Amniotic stem cell (primary cell): ENCODE results near the gene VEPH1.

Source experiments
- DNase-seq: peaks from one replicate; lab custom pipeline; 2025; lab: John Stamatoyannopoulos, UW

The VEPH1 gene

DNA sequence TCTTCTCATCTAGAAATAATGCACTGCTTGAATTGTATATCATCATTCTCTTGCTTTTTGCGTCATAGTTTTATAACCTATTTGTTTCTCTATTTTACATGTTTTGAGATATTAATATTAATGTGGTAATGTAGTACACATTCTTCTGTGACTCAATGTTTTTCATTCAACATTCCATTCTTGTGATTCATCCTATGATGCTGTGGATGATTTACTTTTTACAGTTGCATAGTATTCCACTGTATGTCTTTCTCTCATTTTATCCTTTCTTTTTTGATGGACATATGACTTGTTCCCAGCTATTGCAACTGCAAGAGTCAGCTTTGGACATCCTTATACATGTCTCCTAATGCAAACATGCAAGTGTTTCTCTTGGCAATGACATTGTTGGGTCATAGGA, 20.6 kb upstream of the VEPH1 start:
- DNase-seq = no peak

DNA sequence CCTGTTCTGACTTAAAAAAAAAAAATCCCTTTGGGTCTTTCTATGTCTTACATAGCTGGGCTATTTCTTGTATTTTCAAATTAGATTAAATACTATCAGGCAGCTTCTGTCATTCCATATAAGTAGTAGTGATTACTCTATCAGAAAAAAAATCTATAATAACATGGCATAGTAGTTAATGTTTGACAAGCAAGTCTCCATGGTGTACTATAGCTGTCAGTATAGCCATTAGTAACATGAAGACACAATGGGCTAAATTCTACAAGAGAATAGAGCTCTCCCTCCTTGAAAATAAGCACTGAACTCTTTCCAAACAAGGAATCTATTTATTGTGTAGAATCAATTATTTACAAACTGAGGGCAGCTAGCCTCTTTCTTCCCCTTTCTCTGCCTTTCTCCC, 19.4 kb upstream of the VEPH1 start:
- no peak for DNase-seq

DNA sequence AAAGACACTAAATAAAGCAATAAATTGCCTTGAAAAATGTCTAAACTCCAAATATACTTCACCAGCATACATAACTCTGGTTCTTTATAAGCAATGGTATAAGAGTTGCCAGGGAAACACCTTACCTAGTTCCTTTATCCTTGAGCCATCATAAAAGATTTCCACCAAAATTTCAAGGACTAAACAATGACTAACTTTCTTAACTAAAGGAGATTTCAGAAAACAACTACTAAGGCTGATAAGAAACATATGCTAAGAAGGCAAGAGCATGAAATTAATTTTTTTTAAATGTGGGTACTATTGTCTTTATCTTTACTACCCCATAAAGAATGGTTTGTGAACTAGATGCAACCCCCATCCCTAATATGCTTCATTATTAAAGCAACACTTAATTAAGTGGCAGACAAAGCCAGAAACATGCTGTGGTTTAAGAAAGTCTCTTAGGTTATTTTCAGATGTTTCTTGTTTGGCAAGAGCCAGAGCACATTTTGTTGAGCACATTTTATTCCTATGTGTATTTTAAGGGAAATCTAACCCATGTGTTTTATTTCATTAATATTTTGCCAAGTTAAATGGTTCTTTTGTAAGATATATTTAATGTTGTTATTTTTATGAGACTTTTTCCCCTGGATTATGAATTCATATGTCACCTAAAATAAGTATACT, 17.4 kb upstream of the VEPH1 start:
- no peak for DNase-seq

DNA sequence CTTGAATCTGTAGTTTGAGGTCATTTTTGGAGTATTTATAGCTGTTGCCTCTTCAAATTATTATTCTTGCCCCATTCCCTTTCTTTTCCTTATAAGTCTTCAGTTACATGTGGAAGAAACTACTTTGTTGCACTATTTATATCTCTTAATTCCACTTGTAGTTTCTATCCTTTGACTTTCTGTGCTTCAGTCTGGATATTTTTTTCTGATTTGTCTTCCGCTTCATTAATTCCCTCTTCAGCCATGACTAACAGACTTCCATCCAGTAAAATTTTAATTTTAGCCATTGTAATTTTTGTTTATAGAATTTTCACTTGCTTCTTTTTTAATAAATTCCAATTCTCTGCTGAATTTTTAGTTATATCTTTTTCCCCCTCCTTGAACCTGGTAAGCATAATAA, 15.7 kb upstream of the VEPH1 start:
- no peak for DNase-seq

DNA sequence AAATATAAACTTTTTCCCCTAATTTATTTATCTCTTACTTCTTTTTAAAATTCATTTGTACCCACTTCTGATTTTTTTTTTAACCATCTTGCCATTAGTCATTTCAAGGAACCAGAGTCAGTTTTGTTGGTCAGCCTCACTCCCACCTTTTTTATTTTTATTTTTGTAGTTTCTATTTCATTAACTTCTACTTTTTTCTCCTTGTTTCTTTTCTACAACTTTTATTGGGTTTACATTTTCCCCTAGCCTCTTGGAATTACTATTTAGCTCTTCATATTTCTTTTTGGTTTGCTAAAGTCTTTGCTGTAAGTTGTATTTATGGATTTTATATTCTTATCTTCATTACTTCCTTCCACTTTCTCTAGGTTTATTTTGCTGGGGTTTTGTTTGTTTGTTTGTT, 13.7 kb upstream of the VEPH1 start:
- no peak for DNase-seq

DNA sequence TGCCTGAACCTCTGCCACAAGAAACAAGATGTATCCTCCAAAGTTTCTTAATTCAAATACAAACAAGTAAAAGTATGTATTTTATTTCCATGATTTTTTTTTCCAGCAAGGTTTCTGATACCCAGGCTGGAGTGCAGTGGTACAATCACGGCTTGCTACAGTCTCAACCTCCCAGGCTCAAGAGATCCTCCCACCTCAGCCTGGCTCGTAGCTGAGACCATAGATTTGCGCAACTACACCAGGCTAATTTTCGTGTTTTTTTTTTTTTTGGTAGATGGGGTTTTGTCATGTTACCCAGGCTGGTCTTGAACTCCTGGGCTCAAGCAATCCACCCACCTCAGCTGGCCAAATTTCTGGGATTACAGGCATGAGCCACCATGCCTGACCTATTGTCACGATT, 12.2 kb upstream of the VEPH1 start:
- DNase-seq = no peak

DNA sequence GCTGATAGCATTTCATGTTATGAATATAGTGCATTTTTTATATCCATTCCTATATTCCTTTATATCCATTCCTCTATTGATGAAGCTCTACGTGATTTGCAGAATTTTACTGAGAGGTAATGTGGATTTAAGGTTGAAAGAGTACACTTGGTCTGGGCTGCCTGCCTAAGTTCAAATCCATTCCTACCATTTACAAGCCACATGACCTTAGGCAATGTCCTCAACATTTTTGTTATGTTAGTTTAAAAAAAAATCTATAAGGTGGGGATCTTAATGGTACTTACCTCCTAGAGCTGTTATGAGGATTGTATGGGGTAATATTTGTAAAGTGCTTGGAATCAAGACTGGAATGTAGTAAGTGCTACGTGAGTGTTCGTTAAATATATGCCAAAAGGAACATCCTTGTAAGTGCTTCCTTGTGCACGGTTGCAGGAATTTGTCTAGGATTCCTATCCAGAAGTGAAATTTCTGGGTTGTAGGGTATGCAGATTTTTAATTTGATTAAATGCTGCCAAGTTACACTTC, 11.2 kb upstream of the VEPH1 start:
- no peak for DNase-seq

DNA sequence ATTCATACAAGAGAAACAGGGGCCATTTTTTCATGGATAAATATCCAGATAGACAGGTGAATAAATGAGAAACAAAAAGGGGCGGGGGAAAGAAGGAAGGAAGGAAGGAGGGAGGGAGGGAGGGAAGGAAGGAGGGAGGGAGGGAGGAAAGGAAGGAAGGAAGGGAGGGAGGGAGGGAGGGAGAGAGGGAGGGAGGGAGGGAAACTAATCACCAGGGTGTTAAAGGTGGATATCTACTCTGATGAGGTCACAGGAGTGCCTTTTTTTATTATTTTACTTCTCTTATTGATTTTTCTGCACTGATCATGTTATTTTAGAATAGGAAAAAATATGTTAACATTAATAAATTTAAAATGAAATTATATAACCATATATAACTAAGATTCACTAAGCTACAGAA, 10.4 kb upstream of the VEPH1 start:
- no peak for DNase-seq

DNA sequence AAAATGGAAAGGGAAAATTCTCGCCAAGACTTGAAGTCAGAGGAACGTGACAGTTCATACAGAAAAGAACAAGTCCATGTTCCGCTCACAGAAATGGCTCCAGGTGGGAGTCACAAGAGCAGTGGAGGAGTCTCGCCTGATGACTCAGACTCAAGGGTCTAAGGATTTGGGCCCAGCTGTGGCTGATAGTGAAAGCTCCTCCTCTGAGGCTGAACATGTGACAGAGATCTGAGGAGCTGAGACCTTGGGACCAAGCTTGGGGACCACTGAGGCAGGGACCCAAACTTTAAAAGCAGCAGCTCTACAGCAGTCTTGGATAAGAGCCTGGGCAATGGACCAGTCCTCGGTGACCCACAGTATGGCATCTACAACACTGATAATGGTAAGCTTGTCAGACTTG, 9.3 kb upstream of the VEPH1 start:
- no peak for DNase-seq

DNA sequence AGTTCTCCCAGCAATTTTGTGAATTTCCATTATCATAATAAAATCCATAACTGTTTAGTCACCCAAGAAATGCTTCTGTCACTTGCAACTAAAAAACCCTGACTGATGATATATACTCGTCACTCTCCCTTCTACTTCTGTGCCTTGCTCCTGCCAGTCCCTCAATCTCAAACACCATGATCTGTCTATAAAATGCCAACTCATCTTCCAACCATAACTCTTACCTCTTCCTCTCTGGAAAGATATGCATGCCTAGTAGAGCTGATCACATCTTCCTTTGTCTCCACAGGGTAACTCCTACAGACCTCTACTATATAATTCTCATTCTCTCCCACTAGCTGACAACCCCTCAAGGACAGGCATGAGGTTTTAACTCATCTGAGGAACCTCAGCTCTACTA, 5.2 kb upstream of the VEPH1 start:
- DNase-seq = no peak

DNA sequence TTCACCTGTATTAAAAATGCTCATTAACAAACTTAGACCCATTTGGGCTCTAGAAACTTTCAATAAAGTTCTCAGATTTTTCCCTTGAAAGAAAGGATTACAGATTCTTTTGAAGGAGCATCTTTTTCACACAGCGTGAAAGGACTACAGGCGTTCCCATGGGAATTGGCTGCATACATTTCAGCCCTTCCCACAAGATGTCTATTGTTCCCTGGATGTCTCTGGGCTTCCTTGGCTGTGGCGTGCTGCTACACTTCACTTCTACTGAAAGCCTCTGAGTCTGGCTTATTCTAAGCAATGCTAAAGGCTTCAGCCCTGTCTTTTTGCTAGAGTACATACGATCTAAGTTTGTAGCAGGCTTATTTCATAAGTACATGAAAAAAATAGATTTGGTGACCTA, 1.4 kb downstream of the VEPH1 start:
- no peak for DNase-seq

DNA sequence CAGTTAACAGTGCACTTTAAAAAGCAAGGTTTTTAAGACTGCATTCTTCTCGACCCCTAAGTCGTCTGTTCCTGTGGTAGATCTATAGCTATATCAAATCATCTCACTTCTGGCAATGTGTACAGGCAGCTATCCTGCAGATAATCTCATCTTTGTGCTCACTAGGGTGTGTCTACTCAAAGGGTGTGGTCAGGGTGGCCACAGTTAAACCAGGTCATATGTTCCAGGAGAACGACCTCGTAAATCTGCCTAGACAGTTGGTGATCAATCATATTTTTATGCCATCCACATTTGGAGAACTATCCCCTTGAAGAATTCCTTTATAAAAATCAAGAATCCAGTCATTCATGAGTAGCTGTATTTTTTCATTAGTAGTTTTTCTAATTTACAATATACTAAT, 3.0 kb downstream of the VEPH1 start:
- DNase-seq = no peak

DNA sequence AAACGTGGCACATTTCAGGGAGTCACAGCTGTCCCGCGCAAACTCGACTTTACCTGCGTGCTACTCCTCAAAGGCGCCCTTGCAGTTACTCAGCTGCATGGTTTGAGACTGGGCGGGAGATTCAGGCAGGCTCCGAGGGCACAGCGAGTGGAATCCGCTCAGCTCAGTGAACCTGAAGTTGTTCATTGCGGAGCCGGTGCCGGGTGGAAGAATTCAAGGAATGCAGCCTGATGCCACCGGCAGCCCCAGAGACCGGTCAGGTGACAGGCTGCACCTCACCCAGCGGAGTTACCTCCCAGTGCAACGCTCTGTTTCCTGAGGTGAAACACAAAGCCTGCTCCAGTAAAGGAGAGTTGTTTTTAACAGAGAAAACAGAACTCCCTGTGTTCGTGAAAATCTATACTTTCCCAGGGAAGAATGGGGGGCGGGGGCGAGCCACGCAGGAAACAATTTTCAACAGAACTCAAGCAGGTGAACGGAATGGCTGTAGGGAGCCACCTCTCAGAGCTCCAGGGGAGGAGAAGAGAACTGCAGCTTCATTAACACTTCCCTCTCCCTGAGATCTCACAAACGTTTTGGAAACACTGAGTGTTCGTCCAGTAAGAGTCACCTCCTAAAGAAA, 3.8 kb downstream of the VEPH1 start:
- no peak for DNase-seq

DNA sequence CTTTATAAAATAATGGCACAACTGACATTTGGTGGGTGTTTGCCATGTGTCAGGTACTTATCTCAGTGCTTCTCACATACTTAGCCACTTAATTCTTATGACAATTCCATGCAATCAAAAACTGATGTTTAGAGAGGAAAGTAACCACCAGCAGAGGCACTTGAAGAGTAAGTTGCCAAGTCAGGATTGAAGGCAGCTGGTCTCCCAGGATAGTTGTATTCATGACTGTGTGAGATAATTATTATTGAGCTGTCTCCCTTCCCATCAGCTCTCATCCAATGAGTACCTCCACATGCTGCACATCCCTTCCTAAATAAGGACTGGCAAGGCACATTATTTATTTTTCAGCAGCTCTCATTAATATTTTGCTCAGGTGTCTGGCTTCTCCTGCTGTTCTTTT, 4.8 kb downstream of the VEPH1 start:
- DNase-seq = no peak

DNA sequence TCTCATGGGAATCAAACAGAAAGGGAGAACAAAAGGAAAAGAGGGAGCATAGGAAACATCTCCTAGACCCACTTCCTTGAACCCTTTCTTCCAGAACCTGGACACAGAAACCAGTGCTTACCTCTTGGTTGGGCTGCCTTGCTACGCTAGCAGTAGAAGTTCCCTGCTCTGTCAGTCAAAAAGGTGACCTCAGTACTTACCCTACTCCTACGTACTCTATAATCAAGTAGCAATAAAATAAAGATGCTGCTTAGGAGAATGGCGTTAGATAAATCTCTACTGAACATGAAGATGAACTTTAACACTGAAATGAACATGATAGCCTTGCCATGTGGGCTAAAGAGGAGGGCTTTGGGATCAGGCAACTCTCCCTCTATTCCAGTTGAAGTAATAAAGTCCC, 7.4 kb downstream of the VEPH1 start:
- no peak for DNase-seq

DNA sequence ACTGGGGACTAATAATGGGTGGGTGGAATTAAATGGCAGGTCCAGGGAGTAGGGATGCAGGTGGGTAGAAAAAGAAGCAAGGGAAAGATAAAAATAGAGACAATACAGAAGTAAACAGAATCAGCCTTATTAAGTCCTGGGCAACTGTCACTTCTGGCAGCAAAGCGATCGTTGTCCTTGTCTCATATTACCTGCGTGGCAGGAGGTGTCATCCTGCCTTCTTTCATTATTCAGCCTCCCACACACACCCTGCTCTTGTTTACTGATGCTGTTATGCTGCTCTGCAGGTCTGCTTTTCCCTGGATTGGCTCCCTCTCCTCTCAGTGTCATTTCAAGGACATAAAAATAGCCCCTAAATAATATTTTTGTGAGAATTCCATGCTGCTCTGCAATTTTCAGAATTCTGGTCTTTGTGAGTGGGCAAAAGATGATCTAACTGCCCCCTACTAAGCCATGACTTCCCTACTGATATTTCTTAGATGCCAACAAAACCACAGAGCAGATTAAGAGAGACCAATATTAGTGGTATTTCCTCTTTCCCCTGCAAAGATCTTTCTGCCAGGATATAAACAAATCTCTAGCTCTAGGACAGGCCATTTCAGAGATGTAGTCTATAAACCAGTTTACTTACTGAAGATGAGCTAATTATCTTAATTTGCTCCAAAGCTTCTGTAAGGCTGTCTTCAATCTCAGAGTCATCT, 8.5 kb downstream of the VEPH1 start:
- DNase-seq = no peak

DNA sequence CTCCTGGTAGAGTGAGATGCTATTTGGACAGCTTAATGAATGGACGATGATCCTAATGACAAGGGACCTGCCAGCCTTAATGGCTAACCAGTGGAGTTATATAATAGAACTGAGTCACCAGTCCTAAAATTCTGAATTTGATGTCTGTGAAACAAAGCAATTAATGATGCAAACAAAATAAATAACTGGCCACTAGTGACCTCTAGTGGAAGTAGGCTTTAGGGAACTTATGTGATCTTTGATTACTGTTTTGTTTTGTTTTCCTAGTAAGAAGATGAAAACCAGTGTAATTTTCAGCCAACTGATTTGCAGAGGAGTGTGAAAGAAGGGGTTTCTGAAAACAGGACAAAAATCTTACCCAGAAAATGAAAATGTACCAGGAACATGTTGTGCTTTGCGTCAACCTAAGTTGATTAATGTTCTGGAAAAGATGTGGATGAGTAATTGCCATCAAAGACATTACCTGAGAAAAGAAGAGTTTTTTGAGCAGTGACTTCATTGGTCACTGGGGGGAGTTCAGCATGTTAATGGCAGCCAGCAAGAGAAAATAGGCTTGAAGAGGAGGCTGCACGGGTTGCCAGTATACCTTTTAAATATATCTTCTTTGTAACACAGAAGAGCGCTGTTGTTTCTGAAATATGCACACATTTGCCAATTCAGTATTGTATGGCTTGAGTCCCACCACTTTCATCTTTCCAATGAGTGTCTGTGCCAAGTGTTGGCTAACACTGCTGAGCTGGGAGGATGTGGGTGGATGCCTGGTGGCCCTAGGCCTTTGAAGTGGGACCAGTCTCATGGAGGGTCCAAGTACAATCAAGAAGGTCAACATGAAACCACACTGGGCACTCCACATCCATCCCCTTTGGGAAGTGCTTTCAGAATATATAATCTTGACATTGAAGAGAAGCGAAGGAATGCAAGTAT, 9.3 kb downstream of the VEPH1 start:
- no peak for DNase-seq

DNA sequence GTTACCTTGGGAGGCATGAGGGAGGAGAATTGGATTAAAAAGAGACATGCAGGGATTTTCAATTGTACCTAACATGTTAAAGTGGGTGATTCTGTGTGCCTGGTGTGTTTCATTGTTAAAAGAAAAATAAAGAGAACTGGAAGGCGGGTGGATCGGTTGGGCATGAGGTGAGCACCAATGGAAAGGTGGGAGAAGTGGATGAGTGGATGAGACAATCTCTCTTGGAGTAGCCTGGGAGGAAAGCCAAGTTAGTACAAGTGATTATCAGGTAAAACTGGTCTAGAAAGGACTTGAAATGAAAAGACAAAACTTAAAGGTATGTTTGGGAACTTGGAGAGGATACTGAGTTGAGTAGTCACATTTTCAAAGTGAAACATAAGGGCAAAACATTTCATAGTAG, 12.1 kb downstream of the VEPH1 start:
- no peak for DNase-seq

DNA sequence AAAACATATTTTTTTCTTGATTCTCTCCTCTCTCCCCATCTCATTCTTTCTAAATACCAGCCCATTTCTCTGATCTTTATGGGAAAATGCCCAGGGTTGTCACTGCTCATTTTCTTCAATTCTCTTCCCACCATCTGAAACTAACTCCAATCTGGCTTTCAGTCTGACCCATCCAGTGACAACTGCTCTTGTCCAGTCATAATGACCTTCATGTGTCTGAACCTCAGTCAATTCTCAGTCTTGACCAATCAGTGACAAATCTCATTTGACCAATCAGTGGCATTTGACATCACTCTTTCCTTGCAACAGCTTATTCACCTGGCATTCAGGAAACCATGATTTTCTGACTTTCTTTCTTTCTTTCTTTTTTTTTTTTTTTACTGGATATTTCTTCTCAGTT, 15.1 kb downstream of the VEPH1 start:
- no peak for DNase-seq

DNA sequence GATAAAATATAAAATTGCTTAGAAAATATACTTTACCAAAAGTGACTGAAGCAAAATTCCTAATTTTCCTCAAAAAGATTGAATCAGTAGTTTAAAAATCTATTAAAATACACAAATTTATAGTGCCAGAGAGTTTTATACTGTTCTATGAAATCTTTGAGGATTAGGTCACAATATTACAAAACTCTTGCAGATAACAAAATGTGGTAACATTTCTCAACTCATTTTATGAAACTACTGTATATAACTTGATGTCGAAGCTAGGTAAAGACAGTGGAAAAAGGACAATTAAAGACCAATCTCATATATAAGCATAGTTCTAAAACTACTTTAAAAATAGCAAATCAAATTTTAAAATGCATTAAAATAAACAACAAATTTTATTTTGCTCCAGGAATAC, 15.9 kb downstream of the VEPH1 start:
- no peak for DNase-seq

DNA sequence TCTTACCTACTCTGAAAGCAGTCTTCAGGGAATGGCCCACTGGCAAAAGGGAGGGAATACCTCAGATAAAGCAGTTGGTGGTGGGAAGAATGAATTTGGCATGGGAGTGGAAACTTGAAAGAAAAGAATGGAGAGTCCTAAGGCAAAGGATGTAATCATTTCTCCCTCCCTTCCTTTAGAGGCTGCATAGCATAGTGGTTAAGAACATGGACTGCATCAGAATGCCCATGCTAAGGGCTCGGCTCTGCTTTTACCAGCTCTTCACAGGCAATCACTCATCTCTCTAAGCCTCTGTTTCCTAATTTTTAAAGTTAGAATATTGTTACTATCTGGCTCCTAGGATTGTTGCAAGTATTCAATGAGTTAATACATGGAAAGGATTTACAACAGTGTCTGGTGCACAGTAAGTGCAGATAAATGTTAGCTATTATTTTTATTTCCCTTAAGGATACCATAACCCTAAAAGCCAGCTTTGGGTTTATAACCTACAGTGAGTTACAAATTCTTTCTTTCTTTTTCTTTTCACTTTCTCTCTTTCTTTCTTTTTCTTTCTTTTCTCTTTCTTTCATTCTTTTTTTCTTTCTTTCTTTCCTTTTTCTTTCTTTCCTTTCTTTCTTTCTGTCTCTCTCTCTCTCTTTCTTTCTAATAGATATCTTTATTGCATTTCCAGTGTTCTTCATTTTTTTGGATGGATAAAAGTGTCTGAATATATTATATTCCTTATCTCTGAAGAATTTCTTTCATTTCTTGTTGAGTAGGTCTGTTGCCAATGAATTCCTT, 23.6 kb downstream of the VEPH1 start:
- DNase-seq = no peak

DNA sequence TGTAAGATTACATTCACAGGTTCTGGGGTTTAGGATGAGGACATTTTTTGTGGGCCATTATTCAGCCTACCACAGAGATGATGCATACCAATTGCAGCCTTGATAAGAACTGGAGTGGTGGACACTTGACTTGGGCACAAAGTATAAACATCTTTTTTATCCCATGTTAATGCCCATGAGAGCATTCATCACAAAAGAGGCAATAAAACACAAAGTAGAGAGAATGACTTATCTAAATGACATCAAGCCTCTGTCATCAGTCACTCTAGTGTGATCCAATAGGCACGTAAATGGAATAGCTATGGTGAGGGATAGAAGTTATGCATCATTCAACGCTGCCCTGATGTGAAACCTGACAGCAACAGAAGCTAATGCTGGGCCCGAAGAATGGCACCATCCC, 25.8 kb downstream of the VEPH1 start:
- DNase-seq = no peak
